Stimulated activated CD8-positive, alpha-beta memory T cell treated with anti-CD3 and anti-CD28 coated beads, Interleukin-2, amount 100 ng/mL, for 48 hours (primary cell): ENCODE results near the gene PNMA8C.
"Not testable (repeated sequence)": the region's sequence is repeated elsewhere in the genome, so short reads cannot be mapped to it uniquely, and the experiment has no call there.

Experiments
- DNase-seq, 2 donors: peaks; one replicate each; pipeline ENCODE4 v3.0.0-alpha.2; 2020; ENCODE audit warnings: low read depth in 2 of 2

Gene PNMA8C

DNA sequence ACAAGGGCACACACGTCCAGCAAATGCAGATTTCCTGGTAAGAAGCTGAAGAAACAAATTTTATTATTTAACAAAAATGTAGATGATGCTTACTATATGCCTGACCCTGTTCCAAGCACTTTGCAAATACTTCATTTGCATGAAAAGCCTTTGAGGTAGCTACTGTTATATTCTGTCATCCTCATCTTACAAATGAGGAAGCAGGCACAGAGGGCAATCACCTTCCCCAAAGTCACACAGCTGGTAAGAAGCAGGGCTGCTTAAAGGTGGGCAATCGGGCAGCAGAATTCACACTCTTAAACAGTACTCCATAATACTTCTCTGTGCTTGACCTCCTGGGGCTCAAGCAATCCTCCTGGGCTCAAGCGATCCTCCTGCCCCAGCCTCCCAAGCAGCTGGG, 18.3 kb upstream of the PNMA8C start:
- DNase-seq = no peak

DNA sequence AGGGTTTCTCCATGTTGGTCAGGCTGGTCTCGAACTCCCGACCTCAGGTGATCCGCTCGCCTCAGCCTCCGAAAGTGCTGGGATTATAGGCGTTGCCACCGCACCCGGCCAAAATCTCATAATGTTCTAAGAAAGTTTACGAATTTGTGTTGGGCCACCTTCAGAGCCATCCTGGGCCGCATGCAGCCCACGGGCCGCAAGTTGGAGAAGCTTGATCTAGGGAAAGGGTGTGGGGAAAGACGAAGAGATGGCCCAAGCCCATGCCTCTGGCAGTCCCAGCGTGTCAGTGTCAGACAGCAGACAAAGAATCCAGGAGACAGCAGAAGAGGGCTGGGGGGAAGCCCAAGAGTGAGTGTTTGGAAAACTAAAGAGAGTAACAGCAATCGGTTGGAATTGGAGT, 17.3 kb upstream of the PNMA8C start:
- DNase-seq = no peak

DNA sequence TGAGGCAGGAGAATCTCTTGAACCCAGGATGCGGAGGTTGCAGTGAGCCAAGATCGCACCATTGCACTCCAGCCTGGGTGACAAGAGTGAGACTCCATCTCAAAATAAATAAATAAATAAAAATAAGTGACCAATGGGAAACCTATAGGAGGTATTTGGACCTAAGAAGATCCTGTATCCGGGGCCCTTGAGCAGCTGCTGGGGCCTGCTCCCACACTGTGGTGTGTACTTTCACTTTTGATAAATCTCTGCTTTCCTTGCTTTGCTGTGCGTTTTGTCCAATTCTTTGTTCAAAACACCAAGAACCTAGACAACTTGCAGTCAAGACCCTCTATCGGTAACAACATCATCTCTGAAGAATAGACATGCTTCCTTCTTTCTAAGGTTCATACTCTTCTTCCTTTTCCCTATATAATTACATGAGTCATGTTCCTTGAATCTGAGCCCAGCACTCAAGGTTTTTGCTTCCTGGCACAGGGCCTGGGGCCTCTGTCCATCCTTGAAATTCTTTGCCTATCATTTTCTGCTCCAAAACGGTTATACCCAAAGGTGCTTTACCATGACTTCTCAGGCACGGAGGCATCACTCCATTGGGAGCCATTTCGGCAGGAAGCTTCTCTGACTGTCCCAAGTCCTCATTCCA, 14.2 kb upstream of the PNMA8C start:
- DNase-seq = no peak

DNA sequence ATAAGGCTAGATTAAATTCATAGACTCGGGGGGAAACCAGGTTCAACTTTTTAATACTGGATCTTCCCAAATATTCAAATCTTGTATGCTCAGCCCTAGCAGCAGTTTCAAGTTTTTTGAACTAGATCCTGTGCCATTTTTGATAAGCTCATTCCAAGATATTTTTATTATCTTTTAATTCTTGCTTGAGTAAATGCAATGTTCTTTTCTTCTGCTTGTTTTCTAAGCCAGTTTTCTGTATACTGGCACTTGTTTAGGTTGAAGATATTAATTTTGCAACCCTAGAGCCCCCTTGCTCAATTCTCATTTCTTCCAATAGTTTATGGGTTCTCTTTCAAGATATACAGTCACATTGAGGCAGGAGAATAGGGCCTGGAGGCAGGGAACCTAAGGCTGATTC, 13.1 kb upstream of the PNMA8C start:
- no peak for DNase-seq

DNA sequence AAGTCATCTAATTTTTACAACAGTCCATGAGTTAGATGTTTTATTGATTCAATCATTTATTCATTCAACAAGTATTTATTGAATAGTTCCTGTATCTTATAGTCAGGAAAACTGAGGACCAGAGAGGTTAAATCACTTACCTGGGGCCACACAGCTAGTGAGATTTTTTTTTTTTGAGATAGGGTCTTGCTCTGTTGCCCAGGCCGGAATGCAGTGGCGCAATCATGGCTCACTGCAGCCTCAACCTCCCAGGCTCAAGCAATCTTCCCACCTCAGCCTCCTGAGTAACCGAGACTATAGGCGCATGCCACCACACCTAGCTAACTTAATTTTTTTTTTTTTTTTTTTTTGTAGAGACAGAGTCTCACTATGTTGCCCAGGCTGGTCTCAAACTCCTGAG, 7.0 kb upstream of the PNMA8C start:
- not testable (repeated sequence) for DNase-seq

DNA sequence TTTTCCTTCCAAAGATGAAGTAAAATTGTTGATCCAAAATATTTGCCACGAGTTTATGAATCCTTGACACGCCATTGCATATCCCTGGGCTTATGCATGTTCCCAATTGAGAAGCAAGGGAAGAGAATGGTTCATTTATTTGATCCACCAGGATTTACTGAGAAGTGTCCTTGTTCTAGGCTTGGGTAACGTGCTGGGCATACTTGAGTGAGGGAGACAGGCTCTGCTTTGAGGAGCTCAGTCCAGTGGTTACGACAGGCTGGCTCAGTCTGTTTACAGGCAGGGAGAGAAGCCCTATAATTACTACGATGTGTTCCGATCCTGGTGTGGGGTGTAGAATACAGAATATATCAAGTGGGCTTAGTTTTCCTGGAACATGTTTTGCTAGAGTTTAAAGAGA, 6.3 kb upstream of the PNMA8C start:
- no peak for DNase-seq

DNA sequence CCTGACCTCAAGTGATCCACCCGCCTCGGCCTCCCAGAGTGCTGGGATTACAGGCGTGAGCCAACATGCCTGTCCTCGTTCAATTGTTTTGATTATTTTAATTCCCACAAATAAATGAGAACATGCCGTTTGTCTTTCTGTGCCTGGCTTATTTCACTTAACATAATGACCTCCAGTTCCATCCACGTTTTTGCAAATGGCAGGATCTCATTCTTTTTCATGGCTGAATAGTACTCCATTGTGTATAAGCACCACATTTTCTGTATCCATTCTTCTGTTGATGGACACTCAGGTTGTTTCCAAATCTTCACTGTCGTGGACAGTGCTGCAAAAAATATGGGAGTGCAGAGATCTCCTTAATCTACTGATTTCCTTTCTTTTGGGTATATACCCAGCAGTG, 4.7 kb upstream of the PNMA8C start:
- not testable (repeated sequence) for DNase-seq

DNA sequence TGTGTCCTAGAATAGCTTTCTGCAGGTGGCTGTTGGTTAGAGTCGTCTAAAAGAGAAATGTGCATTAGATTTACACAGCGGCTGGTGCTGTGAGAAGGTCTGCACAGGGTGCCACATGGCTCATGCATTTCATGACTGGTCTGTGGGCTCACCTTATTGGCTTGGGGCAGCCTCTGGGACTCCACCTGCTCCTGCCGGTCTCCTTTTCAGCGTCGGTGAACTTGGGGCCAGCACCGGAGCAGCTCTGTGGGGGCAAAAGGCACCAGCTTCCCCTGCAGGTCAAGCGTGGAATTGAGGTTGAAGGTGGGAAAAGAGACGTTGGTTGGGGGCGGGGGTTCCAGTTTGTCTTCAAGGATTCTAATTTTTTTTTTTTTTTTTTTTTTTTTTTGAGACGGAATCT, 3.1 kb upstream of the PNMA8C start:
- DNase-seq = no peak

DNA sequence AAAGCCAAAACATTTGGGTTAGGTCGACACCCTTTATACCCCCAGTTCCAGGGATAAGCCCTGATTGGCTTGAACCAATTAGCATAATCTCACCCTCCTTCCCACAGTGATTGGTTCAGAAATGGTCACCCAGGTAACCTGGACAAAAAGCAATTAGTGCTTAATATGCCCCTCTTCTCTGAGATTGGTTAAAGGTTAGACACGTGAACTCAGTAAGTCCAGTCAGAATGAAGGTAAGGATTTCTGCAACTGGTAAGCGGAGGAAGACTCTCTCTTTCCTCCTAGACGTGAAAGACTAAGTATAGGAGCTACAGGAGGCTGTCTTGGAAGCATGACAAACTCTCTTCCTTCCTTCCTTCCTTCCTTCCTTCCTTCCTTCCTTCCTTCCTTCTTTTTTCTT, 1.3 kb upstream of the PNMA8C start:
- DNase-seq = no peak

DNA sequence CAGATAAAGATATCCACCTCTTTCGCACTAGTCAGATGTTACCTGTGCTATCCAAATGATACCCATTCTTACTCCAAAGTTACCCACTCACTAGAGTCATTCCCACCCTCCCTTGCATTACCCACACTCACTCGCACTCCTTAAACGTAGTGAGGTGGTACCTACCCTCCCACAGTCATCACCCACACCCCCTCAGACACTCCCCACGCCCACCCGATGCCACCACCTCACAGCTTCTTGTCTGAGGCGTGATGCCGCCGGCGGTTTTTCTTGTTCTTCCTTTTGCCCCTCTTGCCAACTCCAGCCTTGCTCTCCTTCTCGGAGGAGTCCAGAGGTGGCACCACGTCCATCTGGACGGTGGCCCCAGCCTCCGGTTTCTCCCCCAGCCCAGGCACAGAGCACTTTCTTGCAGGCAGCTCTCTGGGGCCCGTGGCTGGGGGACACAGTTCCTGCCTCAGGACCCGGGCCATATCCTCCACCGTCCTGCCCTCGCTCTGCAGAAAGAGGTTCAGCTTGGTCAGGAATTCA, 1.2 kb downstream of the PNMA8C start:
- DNase-seq = no peak

DNA sequence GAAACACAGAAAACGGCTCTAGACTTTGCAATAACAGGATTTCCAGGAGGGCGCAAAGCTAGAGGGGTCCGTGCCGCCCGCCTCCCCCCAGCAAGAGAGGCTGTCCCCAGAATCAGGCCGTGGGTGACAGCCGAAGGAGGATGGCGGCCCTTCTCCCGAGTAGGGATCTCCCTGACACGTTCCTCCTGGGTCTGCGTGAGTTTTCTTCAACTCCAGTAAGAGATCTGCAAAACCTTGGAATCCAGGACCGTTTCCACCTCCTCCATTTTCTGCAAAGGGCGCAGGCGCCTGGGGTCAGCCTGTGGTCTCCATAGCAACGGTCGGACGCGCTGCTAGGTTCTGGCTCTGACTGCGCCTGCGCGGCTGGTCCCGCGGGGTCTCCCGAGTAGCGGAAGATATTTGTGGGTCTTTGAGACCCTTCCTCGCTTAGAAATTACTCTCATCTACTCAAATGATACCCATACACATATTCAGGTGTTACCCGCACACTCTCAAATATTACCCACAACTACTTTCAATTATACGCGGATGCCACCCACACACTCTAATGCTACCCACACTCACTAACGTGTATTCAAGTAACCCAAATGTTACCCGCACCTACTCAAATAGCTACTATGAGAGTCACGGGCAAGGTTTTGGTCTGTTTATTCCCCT, 2.1 kb downstream of the PNMA8C start:
- DNase-seq = peak in 1 of 2 donors; percentile 45

DNA sequence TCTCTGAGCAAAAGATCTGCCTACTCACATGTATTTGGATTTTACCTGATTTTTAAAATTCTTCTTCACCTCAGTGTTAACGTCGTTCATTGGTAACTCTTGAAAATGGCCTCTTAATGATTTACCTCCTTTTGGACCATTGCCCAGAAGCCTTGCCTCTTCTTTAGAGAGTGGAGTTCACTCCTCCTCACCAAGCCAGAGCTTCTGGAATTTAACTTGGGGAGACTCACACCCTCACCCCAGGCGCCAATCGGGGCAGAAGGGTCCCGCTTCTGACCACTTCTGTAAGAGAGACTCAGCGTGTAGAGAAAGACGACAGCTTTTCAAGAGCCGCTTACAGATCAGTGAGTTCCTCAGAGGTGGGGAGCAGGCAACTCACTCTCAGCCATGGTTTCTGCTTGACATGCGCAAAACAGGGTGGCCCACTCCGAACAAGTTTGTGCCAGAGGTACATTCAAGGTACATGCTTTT, 2.7 kb downstream of the PNMA8C start:
- DNase-seq = no peak

DNA sequence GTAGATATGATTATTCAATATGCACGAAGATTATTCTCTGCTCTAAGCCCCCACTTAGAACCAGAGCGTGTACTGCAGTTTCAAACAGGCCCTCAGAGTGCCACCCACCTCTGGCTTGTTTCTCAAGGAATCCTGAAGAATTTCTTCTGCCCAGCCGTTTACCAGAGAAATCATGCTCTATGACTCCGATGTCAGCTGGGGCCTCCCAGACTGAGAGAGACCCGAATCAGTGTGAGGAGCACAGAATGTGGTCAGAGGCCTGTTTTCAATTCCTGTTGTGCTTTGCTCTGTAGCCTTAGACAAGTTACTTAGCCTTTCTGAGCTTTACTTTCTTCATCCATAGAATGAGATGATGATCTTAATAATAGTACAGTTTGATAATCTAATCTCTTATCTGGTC, 5.5 kb downstream of the PNMA8C start:
- DNase-seq = no peak

DNA sequence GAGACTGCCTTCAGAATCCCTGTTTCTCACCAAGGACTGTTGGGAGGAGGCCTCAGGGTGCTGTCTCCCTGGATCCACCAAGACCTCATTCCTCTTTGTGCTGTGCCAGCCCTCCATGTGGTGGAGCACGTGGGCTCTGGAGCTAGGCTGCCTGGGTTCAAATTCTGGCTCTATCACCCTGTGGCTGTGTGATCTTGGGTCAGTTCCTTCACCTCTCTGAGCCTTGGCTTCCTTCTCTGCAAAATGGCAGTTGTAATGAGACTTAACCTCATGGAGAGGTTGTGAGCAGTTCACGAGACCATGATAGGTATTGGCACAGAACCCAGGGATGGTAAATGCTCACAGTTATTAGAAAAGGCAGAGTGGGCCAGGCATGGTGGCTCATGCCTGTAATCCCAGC, 6.4 kb downstream of the PNMA8C start:
- no peak for DNase-seq

DNA sequence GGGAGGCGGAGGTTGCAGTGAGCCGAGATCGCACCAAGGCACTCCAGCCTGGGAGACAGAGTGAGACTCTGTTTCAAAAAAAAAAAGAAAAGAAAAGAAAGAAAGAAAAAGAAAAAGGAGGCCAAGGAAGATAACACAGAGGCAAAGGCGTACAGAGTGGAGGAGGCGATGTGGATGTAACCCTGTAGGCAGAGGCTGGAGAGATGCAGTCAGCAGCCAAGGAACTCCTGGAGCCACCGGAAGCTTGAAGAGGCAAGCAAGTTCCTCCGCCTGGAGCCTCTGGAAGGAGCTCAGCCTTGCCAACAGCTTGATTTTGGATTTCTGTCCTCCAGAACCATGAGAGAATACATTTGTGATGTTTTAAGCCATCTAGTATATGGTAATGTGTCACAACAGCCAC, 8.7 kb downstream of the PNMA8C start:
- no peak for DNase-seq

DNA sequence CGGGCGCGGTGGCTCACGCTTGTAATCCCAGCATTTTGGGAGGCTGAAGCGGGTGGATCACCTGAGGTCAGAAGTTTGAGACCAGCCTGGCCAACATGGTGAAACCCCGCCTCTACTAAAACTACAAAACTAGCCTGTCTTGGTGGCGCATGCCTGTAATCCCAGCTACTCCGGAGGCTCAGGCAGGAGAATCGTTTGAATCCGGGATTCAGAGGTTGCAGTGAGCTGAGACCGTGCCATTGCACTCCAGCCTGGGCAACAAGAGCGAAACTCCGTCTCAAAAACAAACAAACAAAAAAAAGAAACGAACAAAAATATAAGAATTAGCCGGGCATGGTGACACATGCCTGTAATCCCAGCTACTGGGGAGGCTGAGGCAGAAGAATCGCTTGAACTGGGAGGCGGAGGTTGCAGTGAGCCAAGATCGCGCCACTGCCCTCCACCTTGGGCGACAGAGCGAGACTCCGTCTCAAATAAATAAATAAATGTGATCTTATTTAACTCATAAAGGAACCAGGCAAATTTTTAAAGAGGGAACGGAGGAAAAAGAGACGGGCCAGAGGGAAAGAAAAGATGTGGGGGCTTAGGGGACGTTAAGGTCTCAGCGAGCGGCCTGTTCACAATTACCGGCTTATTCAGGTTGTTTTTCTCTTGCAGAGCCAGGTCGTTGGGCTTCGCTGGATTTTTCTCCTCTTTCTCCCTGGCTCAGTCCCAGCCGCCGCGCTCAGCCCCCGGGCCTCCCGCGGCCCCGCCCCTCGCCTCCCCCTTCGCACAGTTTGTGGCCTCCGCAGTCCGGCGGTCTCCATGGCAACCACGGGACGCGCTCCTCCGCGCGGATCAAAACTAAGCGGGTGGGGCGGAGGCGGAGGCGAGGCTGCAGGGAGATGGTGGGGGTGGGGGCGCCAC, 12.7 kb downstream of the PNMA8C start:
- DNase-seq = peak; percentile 26 to 57

DNA sequence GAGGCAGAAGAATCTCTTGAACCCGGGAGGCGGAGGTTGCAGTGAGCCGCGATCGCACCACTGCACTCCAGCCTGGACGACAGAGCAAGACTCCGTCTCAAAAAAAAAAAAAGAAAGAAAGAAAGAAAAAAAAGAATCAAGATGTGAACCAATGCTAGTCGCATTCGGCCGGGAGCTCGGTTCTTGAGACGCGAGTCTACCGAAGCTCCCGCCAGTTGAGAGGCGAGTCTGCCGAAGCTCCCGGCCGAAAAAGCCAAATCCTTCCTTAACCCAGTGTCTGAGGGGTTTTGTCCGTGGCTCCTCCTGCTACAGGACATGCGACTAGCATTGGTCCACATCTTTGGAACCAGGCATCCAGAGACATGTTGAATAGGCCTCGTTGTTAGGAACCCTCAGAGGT, 13.8 kb downstream of the PNMA8C start:
- not testable (repeated sequence) for DNase-seq

DNA sequence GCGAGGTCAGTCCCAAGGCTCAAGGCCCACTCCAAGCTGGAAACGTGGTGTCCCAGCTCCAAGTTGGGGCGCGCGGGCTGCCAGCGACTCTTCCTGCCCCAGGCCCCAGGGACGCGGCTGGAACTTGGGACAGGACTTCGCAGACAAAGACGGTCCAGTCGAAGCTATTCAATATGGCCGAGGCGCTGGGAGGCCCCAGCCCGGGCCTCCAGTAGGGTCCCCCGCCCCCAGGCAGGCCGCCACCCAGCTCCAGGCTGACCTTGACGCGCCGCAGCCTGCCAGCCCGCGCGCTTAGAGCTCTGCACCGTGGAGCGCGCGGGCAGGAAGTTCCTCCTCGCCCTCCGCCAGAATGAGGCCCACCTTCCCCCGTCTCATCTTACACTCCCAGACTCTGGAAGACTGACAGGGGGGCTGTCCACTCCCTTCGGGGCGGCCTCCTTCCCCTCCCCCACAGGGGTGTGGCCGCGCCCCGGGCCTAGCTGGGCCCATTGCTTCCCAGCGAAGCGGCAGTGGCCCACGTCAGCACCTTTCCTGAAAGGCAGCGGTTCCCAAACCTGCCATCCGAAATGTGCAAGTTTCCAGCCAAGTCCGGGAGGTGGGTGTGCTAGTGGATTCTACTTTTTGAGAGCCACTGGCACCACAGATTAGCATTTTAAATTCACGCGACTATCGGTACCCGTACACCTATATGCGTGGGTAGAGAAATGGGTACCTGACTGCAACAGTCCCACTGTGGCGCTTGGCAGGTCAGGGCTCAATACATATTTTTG, 15.3 kb downstream of the PNMA8C start, which contains the start of gene CCDC8:
TSS of gene CCDC8 (minus strand) at position 303 of the 770 bp plus-strand sequence. CDS start 754 bp downstream, outside the sequence.
- no peak for DNase-seq

DNA sequence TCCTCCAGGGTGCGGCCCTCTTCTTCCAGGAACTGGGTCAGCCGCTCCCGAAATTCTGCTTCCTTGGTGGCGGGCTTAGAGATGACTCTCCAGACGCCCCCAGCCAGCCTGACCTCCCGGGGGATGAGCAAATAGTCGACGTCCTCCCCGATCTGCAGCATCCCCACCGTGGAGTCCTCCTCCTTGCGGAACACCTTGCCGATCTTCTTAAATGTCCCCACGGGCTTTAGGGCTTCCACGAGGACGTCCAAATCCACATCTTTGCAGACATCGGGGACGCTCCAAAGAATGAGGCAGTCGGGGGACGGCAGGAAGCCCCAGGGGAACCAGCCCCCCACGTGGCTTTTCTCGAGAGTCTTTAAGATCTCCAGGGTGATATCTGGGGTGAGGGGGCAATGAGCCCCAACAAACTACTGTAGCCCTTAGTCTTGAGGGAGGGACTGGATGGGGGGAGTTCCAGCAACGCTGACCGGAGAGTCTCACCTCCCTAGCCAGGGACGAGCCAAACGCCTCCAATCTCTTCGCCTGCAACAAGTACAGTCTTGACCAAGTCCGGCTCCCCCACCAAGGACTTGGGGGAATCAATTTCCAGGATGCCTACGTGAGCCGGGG, 16.0 kb downstream of the PNMA8C start:
- no peak for DNase-seq

DNA sequence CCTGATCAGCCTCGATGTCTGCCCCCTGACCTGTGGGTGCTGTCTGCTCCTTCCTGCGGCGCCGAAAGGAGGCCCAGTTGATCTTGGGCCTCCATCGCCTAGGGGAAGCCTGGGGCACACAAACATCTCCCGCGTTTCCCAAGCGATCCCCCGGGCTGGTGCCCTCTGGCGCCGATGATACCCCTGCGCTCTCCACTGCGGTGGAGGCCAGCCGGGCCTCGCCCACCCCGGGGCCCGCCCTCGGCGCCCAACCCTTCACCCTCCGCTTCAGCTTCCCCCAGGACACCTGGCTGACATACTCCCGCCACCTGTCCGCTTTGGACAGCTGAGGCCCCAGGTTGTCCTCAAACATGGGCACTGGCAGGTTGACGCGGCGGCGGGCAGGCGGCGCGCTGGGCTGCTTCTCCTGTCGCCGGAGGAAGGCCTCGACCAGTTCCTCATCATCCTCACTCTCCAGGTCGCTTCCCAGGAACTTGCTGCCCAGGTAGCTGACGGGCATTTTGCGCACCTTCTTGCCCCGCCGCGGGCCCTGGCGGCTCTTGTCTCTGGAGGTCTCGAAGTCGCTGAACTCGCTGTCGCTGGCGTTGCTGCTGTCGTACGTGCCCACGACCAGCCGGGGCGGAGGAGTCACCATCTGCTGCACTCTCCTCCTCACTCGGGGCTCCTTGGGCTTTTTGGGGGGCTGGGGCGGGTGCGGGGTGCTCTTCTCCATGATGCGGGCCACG, 16.6 kb downstream of the PNMA8C start:
- no peak for DNase-seq
